ENCODE results near the gene ADRA1B. TPM values are rescaled to one million over a fixed set of nuclear protein-coding genes. Genes with fewer than 3 reads are reported as not detected.
A peak's percentile ranks its signal among the peaks of the same experiment; 100 is the strongest.

Gene ADRA1B
- total RNA-seq, 2 donors from 2014 or later = 3.4 to 3.5 TPM

- no peak for DNase-seq (ENCODE audit: low spot score)
- no peak overlapping the region for H3K27ac ChIP-seq
- no peak for TF ChIP-seq CTCF (IDR thresholded peaks at IDR 0.05)
- H3K4me1 ChIP-seq = peaks cover 0 to 15% of the 10 kb centered on the region in 2 donors
- H3K4me3 ChIP-seq = no peak overlapping the region
- no peaks in the 10 kb centered on the region for H3K9me3 ChIP-seq
- H3K36me3 ChIP-seq = no peaks in the 10 kb centered on the region
- H3K27me3 ChIP-seq = no peaks in the 10 kb centered on the region
Measured at GRCh38 chr5:159911349-159911748, 4.9 kb upstream of the ADRA1B start.

GRCh38 chr5:159912033-159912800 lies 4.1 kb upstream of the ADRA1B start:
- no peaks in the 10 kb centered on the region for H3K27me3 ChIP-seq
- H3K4me3 ChIP-seq = no peak overlapping the region
- DNase-seq (ENCODE audit: low spot score) = no peak
- H3K36me3 ChIP-seq = no peaks in the 10 kb centered on the region
- H3K9me3 ChIP-seq = no peaks in the 10 kb centered on the region
- no peak for TF ChIP-seq CTCF (IDR thresholded peaks at IDR 0.05)
- peak overlapping the region in 1 of 2 donors; percentile 32 for H3K27ac ChIP-seq
- peaks cover 0 to 23% of the 10 kb centered on the region in 2 donors for H3K4me1 ChIP-seq

GRCh38 chr5:159913048-159913447 lies 3.2 kb upstream of the ADRA1B start:
- Histone ChIP-seq H3K9me3 (no peaks in the 10 kb centered on the region), H3K27me3 (no peaks in the 10 kb centered on the region), H3K27ac (peak overlapping the region in 1 of 2 donors; percentile 32), H3K36me3 (no peaks in the 10 kb centered on the region), H3K4me1 (peaks cover 0 to 26% of the 10 kb centered on the region in 2 donors), H3K4me3 (no peak overlapping the region)
- TF ChIP-seq CTCF (IDR thresholded peaks at IDR 0.05) = no peak
- no peak for DNase-seq (ENCODE audit: low spot score)

GRCh38 chr5:159913501-159913900 lies 2.8 kb upstream of the ADRA1B start:
- Histone ChIP-seq H3K36me3 (no peaks in the 10 kb centered on the region), H3K27me3 (no peaks in the 10 kb centered on the region), H3K9me3 (no peaks in the 10 kb centered on the region), H3K4me1 (peaks cover 0 to 26% of the 10 kb centered on the region in 2 donors), H3K27ac (no peak overlapping the region), H3K4me3 (no peak overlapping the region)
- no peak for TF ChIP-seq CTCF (IDR thresholded peaks at IDR 0.05)
- DNase-seq (ENCODE audit: low spot score) = no peak

- TF ChIP-seq CTCF (IDR thresholded peaks at IDR 0.05) = no peak
- DNase-seq (ENCODE audit: low spot score) = no peak
- peak overlapping the region; percentile 74 to 75 for H3K27ac ChIP-seq
Measured at GRCh38 chr5:159916841-159917761, 819 bp downstream of the ADRA1B start.

More at GRCh38 chr5:159916841-159917761, 819 bp downstream of the ADRA1B start:
- no peaks in the 10 kb centered on the region for H3K9me3 ChIP-seq
- peak overlapping the region; percentile 51 to 55 for H3K4me3 ChIP-seq
- H3K4me1 ChIP-seq = peaks cover 0 to 26% of the 10 kb centered on the region in 2 donors
- H3K36me3 ChIP-seq = no peaks in the 10 kb centered on the region
- no peaks in the 10 kb centered on the region for H3K27me3 ChIP-seq
